Airway epithelial cell (primary cell): Measurements from ENCODE around the gene ADSL. TPM values are rescaled to one million over a fixed set of nuclear protein-coding genes. Genes with fewer than 3 reads are reported as not detected.

Experiments used
- total RNA-seq: library from RNA; depleted of rRNA; stranded (reverse); fragments of >200 nt; gene quantifications from 2 replicates; pipeline ENCODE4 v1.2.3, GENCODE V29; 2015

Gene ADSL
- total RNA-seq = 94.8 and 115 TPM in 2 replicates

DNA sequence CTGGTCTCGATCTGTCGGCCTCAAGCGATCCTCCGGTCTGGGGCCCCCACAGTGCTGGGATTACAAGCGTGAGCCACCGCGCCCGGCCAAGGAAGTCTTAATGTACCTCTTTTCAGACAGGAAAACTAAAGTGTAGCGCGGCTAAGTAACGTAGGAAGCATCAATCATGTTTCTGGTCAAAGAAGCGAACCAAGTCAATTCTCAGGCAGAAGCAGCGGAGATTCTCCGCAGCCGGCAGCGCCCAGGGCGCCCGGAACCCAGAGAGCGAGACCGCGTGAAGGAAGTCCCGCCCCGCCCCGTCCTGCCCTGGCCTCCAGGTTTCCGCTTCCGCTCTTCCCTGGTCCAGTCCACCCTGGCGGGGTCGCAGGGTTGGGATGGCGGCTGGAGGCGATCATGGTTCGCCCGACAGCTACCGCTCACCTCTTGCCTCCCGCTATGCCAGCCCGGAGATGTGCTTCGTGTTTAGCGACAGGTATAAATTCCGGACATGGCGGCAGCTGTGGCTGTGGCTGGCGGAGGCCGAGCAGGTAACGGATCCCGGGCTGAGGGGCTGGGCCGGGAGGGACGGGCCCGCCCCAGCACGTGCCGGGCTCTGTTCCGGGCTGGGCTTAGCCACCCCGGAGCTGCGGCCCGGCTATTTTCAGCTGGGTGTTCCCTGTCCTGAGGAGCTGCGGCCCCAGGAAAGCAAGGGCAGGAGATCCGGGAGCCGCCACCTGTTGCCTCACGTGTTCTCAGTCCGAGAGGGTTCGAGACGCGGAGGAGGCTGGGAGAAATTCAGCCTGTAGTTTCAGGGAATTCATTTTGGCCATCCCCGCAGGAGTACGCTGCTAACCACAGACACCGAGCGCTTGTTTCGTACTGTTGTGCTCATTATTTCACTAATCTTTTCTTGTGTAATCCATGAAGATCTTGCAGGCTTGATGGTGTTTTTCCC lies at the start of gene ADSL:
Gene ADSL, plus strand, starts transcription at position 316 of the 934 bp plus-strand sequence. Its CDS starts 59 bp downstream, at position 375.

Other genes starting within 250 kb of the ADSL start
- 7.7 and 15.7 TPM in 2 replicates for gene TNRC6B, start 168.6 kb upstream of the ADSL start, total RNA-seq
- gene SGSM3, start 24.1 kb downstream of the ADSL start, total RNA-seq = 44.4 and 49.1 TPM in 2 replicates